Measurements from ENCODE around the gene U2AF1L4. TPM values are rescaled to one million over a fixed set of nuclear protein-coding genes. Genes with fewer than 3 reads are reported as not detected.
"Not testable (repeated sequence)": the region's sequence is repeated elsewhere in the genome, so short reads cannot be mapped to it uniquely, and the experiment has no call there.

Gene U2AF1L4
- total and polyA plus RNA-seq, 5 experiments from 2014 or later = 43.1 to 93.1 (median 53.1) TPM

GRCh38 chr19:35724560-35724959, 20.7 kb downstream of the U2AF1L4 start:
- Mint-ChIP-seq H3K4me1 (peaks cover 4 to 31% (median 13%) of the 10 kb centered on the region in 4 donors), H3K9me3 (no peaks in the 10 kb centered on the region), H3K27me3 (no peaks in the 10 kb centered on the region), H3K4me3 (no peak overlapping the region), H3K36me3 (peaks cover 0 to 90% (median 17%) of the 10 kb centered on the region in 3 donors), H3K27ac (no peak overlapping the region)
- DNase-seq (no peak), ATAC-seq (no peak)
- POLR2A ChIA-PET = interaction anchor here (0.7 to 1.8 kb wide), 2 partner anchors 16 to 20 kb away, joined by 3 to 5 read pairs; partner anchors contain the start of gene U2AF1L4

GRCh38 chr19:35724132-35724531, 21.1 kb downstream of the U2AF1L4 start:
- Mint-ChIP-seq H3K36me3 (peaks cover 0 to 86% (median 17%) of the 10 kb centered on the region in 3 donors), H3K4me3 (peak overlapping the region in 1 of 10 donors; percentile 14), H3K4me1 (peaks cover 8 to 35% (median 16%) of the 10 kb centered on the region in 4 donors)
- ATAC-seq, DNase-seq, H3K27me3 Mint-ChIP-seq, H3K9me3 Mint-ChIP-seq, H3K27ac Mint-ChIP-seq: not testable (repeated sequence)
- POLR2A ChIA-PET = interaction anchor here (0.7 to 1.8 kb wide), 2 partner anchors 16 to 21 kb away, joined by 3 to 5 read pairs; partner anchors contain the start of gene U2AF1L4

DNA sequence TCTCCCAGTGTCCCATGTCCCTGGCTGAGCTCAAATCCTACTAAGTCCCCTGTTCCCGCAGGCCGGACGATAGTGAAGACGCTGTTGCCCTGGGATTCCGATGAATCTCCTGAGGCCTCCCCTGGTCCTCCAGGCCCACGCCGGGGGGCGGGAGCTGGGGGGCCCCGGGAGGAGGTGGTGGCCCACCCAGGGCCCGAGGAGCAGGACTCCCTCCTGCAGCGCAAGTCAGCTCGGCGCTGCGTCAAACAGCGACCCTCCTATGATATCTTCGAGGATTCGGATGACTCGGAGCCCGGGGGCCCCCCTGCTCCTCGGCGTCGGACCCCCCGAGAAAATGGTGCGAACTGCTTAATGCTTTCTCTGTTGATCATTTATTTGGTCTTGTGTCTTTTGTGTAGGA, 21.5 kb downstream of the U2AF1L4 start:
- POLR2A ChIA-PET = interaction anchor here (0.9 to 1.8 kb wide), 2 partner anchors 17 to 21 kb away, joined by 5 read pairs; partner anchors contain the start of gene U2AF1L4
- H3K27ac Mint-ChIP-seq = no peak overlapping the region
- DNase-seq (no peak), ATAC-seq (no peak)
- peaks cover 0 to 81% (median 14%) of the 10 kb centered on the region in 3 donors for H3K36me3 Mint-ChIP-seq
- H3K4me3 Mint-ChIP-seq = peak overlapping the region in 1 of 10 donors; percentile 14
- no peaks in the 10 kb centered on the region for H3K27me3 Mint-ChIP-seq
- H3K4me1 Mint-ChIP-seq = peaks cover 11 to 40% (median 20%) of the 10 kb centered on the region in 4 donors
- H3K9me3 Mint-ChIP-seq = no peaks in the 10 kb centered on the region

DNA sequence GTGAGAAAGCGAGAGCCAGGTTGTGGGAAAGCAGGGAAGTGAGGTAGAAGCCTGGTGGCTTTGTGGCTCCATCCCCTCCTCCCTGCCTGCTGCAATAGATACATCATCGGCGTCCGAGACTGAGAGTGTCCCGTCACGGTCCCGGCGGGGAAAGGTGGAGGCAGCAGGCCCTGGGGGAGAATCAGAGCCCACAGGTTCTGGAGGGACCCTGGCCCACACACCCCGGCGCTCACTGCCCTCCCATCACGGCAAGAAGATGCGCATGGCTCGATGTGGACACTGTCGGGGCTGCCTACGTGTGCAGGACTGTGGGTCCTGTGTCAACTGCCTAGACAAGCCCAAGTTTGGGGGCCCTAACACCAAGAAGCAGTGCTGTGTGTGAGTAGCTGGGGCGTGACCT, 22.3 kb downstream of the U2AF1L4 start:
- POLR2A ChIA-PET = interaction anchor here (0.9 kb wide), 1 partner anchor 22 kb away, joined by 5 read pairs; the partner anchor contains the start of gene U2AF1L4
- H3K36me3 Mint-ChIP-seq = peaks cover 0 to 74% (median 13%) of the 10 kb centered on the region in 3 donors
- H3K9me3 Mint-ChIP-seq = no peaks in the 10 kb centered on the region
- DNase-seq = no peak
- ATAC-seq = no peak
- peaks cover 9 to 40% (median 20%) of the 10 kb centered on the region in 4 donors for H3K4me1 Mint-ChIP-seq
- no peaks in the 10 kb centered on the region for H3K27me3 Mint-ChIP-seq
- peak overlapping the region in 1 of 10 donors; percentile 33 for H3K27ac Mint-ChIP-seq
- no peak overlapping the region for H3K4me3 Mint-ChIP-seq

GRCh38 chr19:35722461-35722860, 22.8 kb downstream of the U2AF1L4 start:
- H3K4me3 Mint-ChIP-seq = peak overlapping the region in 1 of 10 donors; percentile 10
- no peak overlapping the region for H3K27ac Mint-ChIP-seq

DNA sequence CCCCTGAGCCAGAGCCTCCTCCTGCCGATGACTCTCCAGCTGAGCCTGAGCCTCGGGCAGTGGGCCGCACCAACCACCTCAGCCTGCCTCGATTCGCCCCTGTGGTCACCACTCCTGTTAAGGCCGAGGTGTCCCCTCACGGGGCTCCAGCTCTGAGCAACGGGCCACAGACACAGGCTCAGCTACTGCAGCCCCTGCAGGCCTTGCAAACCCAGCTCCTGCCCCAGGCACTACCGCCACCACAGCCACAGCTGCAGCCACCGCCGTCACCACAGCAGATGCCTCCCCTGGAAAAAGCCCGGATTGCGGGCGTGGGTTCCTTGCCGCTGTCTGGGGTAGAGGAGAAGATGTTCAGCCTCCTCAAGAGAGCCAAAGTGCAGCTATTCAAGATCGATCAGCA, 23.8 kb downstream of the U2AF1L4 start:
- POLR2A ChIA-PET = interaction anchor here (0.9 to 4.3 kb wide), 3 partner anchors 16 to 27 kb away, joined by 3 to 26 read pairs (median 4); partner anchors contain the start of gene LIN37
- peak overlapping the region in 2 of 10 donors; percentile 7 to 59 for H3K27ac Mint-ChIP-seq
- H3K27me3 Mint-ChIP-seq = no peaks in the 10 kb centered on the region
- H3K4me1 Mint-ChIP-seq = peaks cover 13 to 45% (median 28%) of the 10 kb centered on the region in 4 donors
- no peak for DNase-seq
- no peak for ATAC-seq
- H3K9me3 Mint-ChIP-seq = no peaks in the 10 kb centered on the region
- peak overlapping the region in 5 of 10 donors; percentile 2 to 58 (median 33) for H3K4me3 Mint-ChIP-seq
- peaks cover 0 to 61% (median 13%) of the 10 kb centered on the region in 3 donors for H3K36me3 Mint-ChIP-seq

More at GRCh38 chr19:35722461-35722860, 22.8 kb downstream of the U2AF1L4 start:
- peak in 1 of 10 donors; percentile 58 for DNase-seq
- Mint-ChIP-seq H3K4me1 (peaks cover 9 to 40% (median 21%) of the 10 kb centered on the region in 4 donors), H3K9me3 (no peaks in the 10 kb centered on the region), H3K27me3 (no peaks in the 10 kb centered on the region), H3K36me3 (peaks cover 0 to 70% (median 13%) of the 10 kb centered on the region in 3 donors)
- POLR2A ChIA-PET = interaction anchor here (0.7 to 4.3 kb wide), 2 partner anchors 18 to 26 kb away, joined by 3 to 26 read pairs; partner anchors contain the start of gene LIN37
- ATAC-seq = no peak

- POLR2A ChIA-PET = interaction anchor here (0.9 to 4.3 kb wide), 2 partner anchors 19 to 28 kb away, joined by 3 to 26 read pairs; partner anchors contain the start of gene LIN37
- Mint-ChIP-seq H3K36me3 (peaks cover 0 to 54% (median 8%) of the 10 kb centered on the region in 3 donors), H3K27me3 (no peaks in the 10 kb centered on the region), H3K9me3 (no peaks in the 10 kb centered on the region), H3K4me1 (peaks cover 19 to 49% (median 36%) of the 10 kb centered on the region in 4 donors), H3K4me3 (peak overlapping the region in 4 of 10 donors; percentile 15 to 75 (median 20)), H3K27ac (peak overlapping the region in 1 of 10 donors; percentile 74)
- DNase-seq (no peak), ATAC-seq (no peak)
Measured at GRCh38 chr19:35720648-35721047, 24.6 kb downstream of the U2AF1L4 start.

- Mint-ChIP-seq H3K9me3 (no peaks in the 10 kb centered on the region), H3K4me1 (peaks cover 19 to 54% (median 38%) of the 10 kb centered on the region in 4 donors), H3K27ac (peak overlapping the region in 5 of 10 donors; percentile 51 to 87 (median 74)), H3K27me3 (no peaks in the 10 kb centered on the region), H3K36me3 (peaks cover 0 to 48% (median 6%) of the 10 kb centered on the region in 3 donors), H3K4me3 (peak overlapping the region in 5 of 10 donors; percentile 38 to 65 (median 58))
- ATAC-seq (no peak), DNase-seq (no peak)
- POLR2A ChIA-PET = interaction anchor here (0.6 to 4.3 kb wide), 3 partner anchors 20 to 209 kb away, joined by 4 to 29 read pairs (median 26); partner anchors contain the start of gene IGFLR1
Measured at GRCh38 chr19:35720163-35720524, 25.1 kb downstream of the U2AF1L4 start.

- no peaks in the 10 kb centered on the region for H3K9me3 Mint-ChIP-seq
- H3K36me3 Mint-ChIP-seq = peaks cover 0 to 43% (median 6%) of the 10 kb centered on the region in 3 donors
- DNase-seq (no peak), ATAC-seq (no peak)
- peak overlapping the region; percentile 82 to 92 (median 88) for H3K4me3 Mint-ChIP-seq
- H3K27me3 Mint-ChIP-seq = no peaks in the 10 kb centered on the region
- peak overlapping the region in 9 of 10 donors; percentile 71 to 94 (median 90) for H3K27ac Mint-ChIP-seq
- POLR2A ChIA-PET = interaction anchor here (0.6 to 4.3 kb wide), 5 partner anchors 20 to 209 kb away, joined by 4 to 29 read pairs (median 6); partner anchors contain the start of genes IGFLR1, PROSER3, PSENEN and U2AF1L4
- peaks cover 23 to 59% (median 42%) of the 10 kb centered on the region in 4 donors for H3K4me1 Mint-ChIP-seq
Measured at GRCh38 chr19:35719402-35720162, 25.6 kb downstream of the U2AF1L4 start.

- Mint-ChIP-seq H3K36me3 (peaks cover 0 to 32% (median 0%) of the 10 kb centered on the region in 3 donors), H3K27ac (peak overlapping the region; percentile 57 to 94 (median 90)), H3K9me3 (no peaks in the 10 kb centered on the region), H3K27me3 (no peaks in the 10 kb centered on the region), H3K4me1 (peaks cover 33 to 66% (median 53%) of the 10 kb centered on the region in 4 donors), H3K4me3 (peak overlapping the region; percentile 82 to 92 (median 88))
- POLR2A ChIA-PET = interaction anchor here (0.5 to 4.3 kb wide), 10 partner anchors 10 to 1320 kb away, joined by 3 to 29 read pairs (median 4); partner anchors contain the start of genes IGFLR1, LIN37, PROSER3 and PSENEN
- DNase-seq = peak in 9 of 10 donors; percentile 36 to 72 (median 46)
- ATAC-seq = peak in 1 of 2 donors; percentile 0
Measured at GRCh38 chr19:35718345-35719041, 26.7 kb downstream of the U2AF1L4 start.

DNA sequence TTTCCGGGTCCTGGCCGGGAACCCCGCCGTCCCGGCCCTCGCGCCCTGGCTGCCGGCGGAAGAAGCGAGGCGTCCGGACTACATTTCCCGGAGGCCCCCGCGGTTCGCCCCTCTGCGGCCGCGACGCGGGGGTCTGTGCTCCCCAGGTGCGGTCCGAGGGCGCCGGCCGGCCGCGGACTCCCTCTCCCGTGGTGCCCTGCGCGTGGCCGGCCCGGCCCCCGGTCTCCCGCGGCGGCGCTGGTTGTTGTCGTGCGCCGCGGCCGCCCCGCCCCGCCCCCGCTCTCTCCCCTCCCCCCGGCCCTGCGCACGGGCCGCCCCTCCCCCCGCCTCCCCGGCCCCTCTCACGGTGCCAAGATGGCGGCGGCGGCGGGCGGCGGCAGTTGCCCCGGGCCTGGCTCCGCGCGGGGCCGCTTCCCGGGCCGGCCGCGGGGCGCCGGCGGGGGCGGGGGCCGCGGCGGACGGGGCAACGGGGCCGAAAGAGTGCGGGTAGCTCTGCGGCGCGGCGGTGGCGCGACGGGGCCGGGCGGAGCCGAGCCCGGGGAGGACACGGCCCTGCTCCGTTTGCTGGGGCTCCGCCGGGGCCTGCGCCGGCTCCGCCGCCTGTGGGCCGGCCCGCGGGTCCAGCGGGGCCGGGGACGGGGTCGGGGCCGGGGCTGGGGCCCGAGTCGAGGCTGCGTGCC, 27.4 kb downstream of the U2AF1L4 start, which contains the start of gene KMT2B:
Gene KMT2B, plus strand, starts transcription at position 339 of the 680 bp plus-strand sequence. Its CDS starts 16 bp downstream, at position 355.
- H3K36me3 Mint-ChIP-seq = peaks cover 0 to 25% (median 0%) of the 10 kb centered on the region in 3 donors
- no peaks in the 10 kb centered on the region for H3K9me3 Mint-ChIP-seq
- H3K27me3 Mint-ChIP-seq = no peaks in the 10 kb centered on the region
- H3K4me3 Mint-ChIP-seq = peak within 1 kb of the TSS; percentile 90 to 99 (median 94)
- H3K27ac Mint-ChIP-seq = peak within 1 kb of the TSS; percentile 91 to 97 (median 94)
- peaks cover 38 to 72% (median 60%) of the 10 kb centered on the region in 4 donors for H3K4me1 Mint-ChIP-seq
- DNase-seq (peak in 1 of 10 donors; percentile 91), ATAC-seq (peak; percentile 31 to 34)
- POLR2A ChIA-PET = interaction anchor here (0.8 to 3.0 kb wide), 8 partner anchors 10 to 40 kb away, joined by 3 to 29 read pairs (median 4); partner anchors contain the start of genes IGFLR1, LIN37, PROSER3 and PSENEN

Measured in naive thymus-derived CD8-positive, alpha-beta T cell (primary cell).